Measurements from ENCODE around the gene CDCA3. TPM values are rescaled to one million over a fixed set of nuclear protein-coding genes. Genes with fewer than 3 reads are reported as not detected.

CDCA3 gene
- total RNA-seq, 1 donor from 2014 or later: 36.1 TPM

GRCh38 chr12:6840330-6840729 lies 10.8 kb downstream of the CDCA3 start:
- H3K27me3 Mint-ChIP-seq: no peaks in the 10 kb centered on the region
- H3K27ac Mint-ChIP-seq: peak overlapping the region; percentile 84
- H3K4me1 Mint-ChIP-seq (ENCODE audit: low read depth): peaks cover 7% of the 10 kb centered on the region
- no peak overlapping the region for H3K4me3 Mint-ChIP-seq (ENCODE audit: low read depth)
- H3K9me3 Mint-ChIP-seq (ENCODE audit: low read depth): no peaks in the 10 kb centered on the region
- peaks cover 10% of the 10 kb centered on the region for H3K36me3 Mint-ChIP-seq (ENCODE audit: insufficient read depth)
- no peak for TF ChIP-seq CTCF (IDR thresholded peaks at IDR 0.05; ENCODE audit: unreplicated experiment)
- DNase-seq (ENCODE audit: low spot score, unreplicated experiment): no peak

GRCh38 chr12:6839482-6840201 lies 11.4 kb downstream of the CDCA3 start:
- H3K4me1 Mint-ChIP-seq (ENCODE audit: low read depth): peaks cover 7% of the 10 kb centered on the region
- H3K9me3 Mint-ChIP-seq (ENCODE audit: low read depth): no peaks in the 10 kb centered on the region
- TF ChIP-seq CTCF (IDR thresholded peaks at IDR 0.05; ENCODE audit: unreplicated experiment): no peak
- peaks cover 7% of the 10 kb centered on the region for H3K36me3 Mint-ChIP-seq (ENCODE audit: insufficient read depth)
- H3K27ac Mint-ChIP-seq: peak overlapping the region; percentile 84
- no peak overlapping the region for H3K4me3 Mint-ChIP-seq (ENCODE audit: low read depth)
- no peak for DNase-seq (ENCODE audit: low spot score, unreplicated experiment)
- H3K27me3 Mint-ChIP-seq: no peaks in the 10 kb centered on the region

- Mint-ChIP-seq H3K27me3 (no peaks in the 10 kb centered on the region), H3K4me1 (ENCODE audit: low read depth) (peaks cover 7% of the 10 kb centered on the region), H3K36me3 (ENCODE audit: insufficient read depth) (peaks cover 9% of the 10 kb centered on the region), H3K27ac (no peak overlapping the region), H3K4me3 (ENCODE audit: low read depth) (no peak overlapping the region), H3K9me3 (ENCODE audit: low read depth) (no peaks in the 10 kb centered on the region)
- no peak for TF ChIP-seq CTCF (IDR thresholded peaks at IDR 0.05; ENCODE audit: unreplicated experiment)
- DNase-seq (ENCODE audit: low spot score, unreplicated experiment): no peak
These were observed 12.2 kb downstream of the CDCA3 start for GRCh38 chr12:6838854-6839253.

- no peak for DNase-seq (ENCODE audit: low spot score, unreplicated experiment)
- TF ChIP-seq CTCF (IDR thresholded peaks at IDR 0.05; ENCODE audit: unreplicated experiment): no peak
- no peaks in the 10 kb centered on the region for H3K9me3 Mint-ChIP-seq (ENCODE audit: low read depth)
- no peak overlapping the region for H3K4me3 Mint-ChIP-seq (ENCODE audit: low read depth)
- H3K36me3 Mint-ChIP-seq (ENCODE audit: insufficient read depth): peaks cover 13% of the 10 kb centered on the region
- no peak overlapping the region for H3K27ac Mint-ChIP-seq
- H3K4me1 Mint-ChIP-seq (ENCODE audit: low read depth): peaks cover 6% of the 10 kb centered on the region
- H3K27me3 Mint-ChIP-seq: no peaks in the 10 kb centered on the region
These were observed 13.6 kb downstream of the CDCA3 start for GRCh38 chr12:6837370-6838060.

- Mint-ChIP-seq H3K9me3 (ENCODE audit: low read depth) (no peaks in the 10 kb centered on the region), H3K4me1 (ENCODE audit: low read depth) (peaks cover 3% of the 10 kb centered on the region), H3K27me3 (no peaks in the 10 kb centered on the region), H3K27ac (no peak overlapping the region), H3K36me3 (ENCODE audit: insufficient read depth) (peaks cover 13% of the 10 kb centered on the region), H3K4me3 (ENCODE audit: low read depth) (no peak overlapping the region)
- no peak for DNase-seq (ENCODE audit: low spot score, unreplicated experiment)
- no peak for TF ChIP-seq CTCF (IDR thresholded peaks at IDR 0.05; ENCODE audit: unreplicated experiment)
These were observed 14.2 kb downstream of the CDCA3 start for GRCh38 chr12:6836851-6837250.
